GM19351 (cell line): ENCODE data around the gene OR5J2.
"Not testable (repeated sequence)": the region's sequence is repeated elsewhere in the genome, so short reads cannot be mapped to it uniquely, and the experiment has no call there.

ENCODE experiments used
- ATAC-seq: cut with Tn5 transposase; IDR thresholded peaks from one replicate; pipeline ENCODE4 v1.9.1; 2021; ENCODE audit warnings: mild to moderate bottlenecking, moderate library complexity; ENCODE audit not compliant: unreplicated experiment

The OR5J2 gene

GRCh38 chr11:56176318-56176717, at the start of gene OR5J2:
OR5J2 (plus strand) TSS chr11:56176618; CDS start chr11:56176618, 0 bp downstream.
- no peak for ATAC-seq

- ATAC-seq, result no peak
Measured at GRCh38 chr11:56140151-56140661, 36.2 kb upstream of the OR5J2 start, which contains the start of gene OR8J3. OR8J3 (minus strand) TSS chr11:56140201; CDS start chr11:56137718, 2,483 bp downstream.

GRCh38 chr11:56143681-56144080, 32.7 kb upstream of the OR5J2 start:
- not testable (repeated sequence) for ATAC-seq

GRCh38 chr11:56151376-56151775, 25.0 kb upstream of the OR5J2 start:
- ATAC-seq, result no peak

- ATAC-seq, result no peak
Measured at GRCh38 chr11:56152333-56152732, 24.1 kb upstream of the OR5J2 start.

GRCh38 chr11:56160217-56160616, 16.2 kb upstream of the OR5J2 start, which contains the start of gene OR8K5:
OR8K5 (minus strand) TSS chr11:56160317; CDS start chr11:56160317, 0 bp downstream.
- ATAC-seq, result no peak

- ATAC-seq, result no peak
Measured at GRCh38 chr11:56163804-56164203, 12.6 kb upstream of the OR5J2 start.

- ATAC-seq, result no peak
Measured at GRCh38 chr11:56172256-56172830, 4.1 kb upstream of the OR5J2 start.

- ATAC-seq, result no peak
Measured at GRCh38 chr11:56183459-56183858, 7.0 kb downstream of the OR5J2 start.

- ATAC-seq, result no peak
Measured at GRCh38 chr11:56188602-56189001, 12.2 kb downstream of the OR5J2 start.

- ATAC-seq, result no peak
Measured at GRCh38 chr11:56196705-56197104, 20.3 kb downstream of the OR5J2 start.

GRCh38 chr11:56197367-56197766, 20.9 kb downstream of the OR5J2 start:
- ATAC-seq, result no peak

GRCh38 chr11:56207790-56208189, 31.4 kb downstream of the OR5J2 start:
- ATAC-seq, result no peak

GRCh38 chr11:56214537-56214936, 38.1 kb downstream of the OR5J2 start:
- ATAC-seq, result no peak

- ATAC-seq, result not testable (repeated sequence)
Measured at GRCh38 chr11:56219735-56220134, 43.3 kb downstream of the OR5J2 start.
